OCI-LY3 (cell line): ENCODE data around the gene GPR160.
A peak's percentile ranks its signal among the peaks of the same experiment; 100 is the strongest.

Source experiments
- H2AFZ ChIP-seq: fragments of 200-600, 300-600 bp; shearing (Covaris generic); 2 replicates; pipeline ENCODE4 v1.6.0; 2014; ENCODE audit warnings: antibody characterized with exemption, low read depth, low read length
- H3K27ac ChIP-seq: fragments of 200-600, 300-600 bp; sonication (generic); 2 replicates; pipeline ENCODE4 v1.5.1; 2014; ENCODE audit warnings: mild to moderate bottlenecking, low read length, moderate library complexity, mixed read lengths
- H3K27me3 ChIP-seq: fragments of 200-600, 300-600 bp; sonication (generic); 2 replicates; pipeline ENCODE4 v1.6.1; 2014; ENCODE audit warnings: low read depth, low read length, mixed read lengths
- H3K36me3 ChIP-seq: fragments of 200-600, 300-600 bp; sonication (generic); replicated peaks from 2 replicates; pipeline ENCODE3; 2014; ENCODE audit warnings: low read depth, low read length, mixed read lengths
- H3K4me1 ChIP-seq: fragments of 300-600, 200-600 bp; sonication (generic); 2 replicates; pipeline ENCODE4 v1.6.1; 2014; ENCODE audit warnings: low read length, mixed read lengths
- H3K4me2 ChIP-seq: fragments of 200-600, 300-600 bp; sonication (generic); 2 replicates; pipeline ENCODE4 v1.6.1; 2014; ENCODE audit warnings: low read length, mixed read lengths
- H3K4me3 ChIP-seq: fragments of 300-600, 200-600 bp; sonication (generic); 2 replicates; pipeline ENCODE4 v1.5.1; 2014; ENCODE audit warnings: antibody characterized with exemption, mild to moderate bottlenecking, low read length, moderate library complexity
- H3K79me2 ChIP-seq: fragments of 300-600, 200-600 bp; shearing (Covaris generic); 2 replicates; pipeline ENCODE4 v1.6.1; 2014; ENCODE audit warnings: mild to moderate bottlenecking, low read length, mixed read lengths
- H3K9ac ChIP-seq: fragments of 300-600, 200-600 bp; shearing (Covaris generic); 2 replicates; pipeline ENCODE4 v1.6.0; 2014; ENCODE audit warnings: mild to moderate bottlenecking, low read length, moderate library complexity
- H3K9me3 ChIP-seq: fragments of 200-600, 300-600 bp; shearing (Covaris generic); 2 replicates; pipeline ENCODE4 v1.6.1; 2014; ENCODE audit warnings: low read length, mixed read lengths; ENCODE audit not compliant: insufficient read depth
- H4K20me1 ChIP-seq: fragments of 200-600, 300-600 bp; sonication (generic); 2 replicates; pipeline ENCODE4 v1.6.1; 2016; ENCODE audit warnings: low read length, mixed read lengths; ENCODE audit not compliant: insufficient read depth
- CTCF ChIP-seq: fragments of 200-600, 300-600 bp; sonication (generic); IDR thresholded peaks from 2 replicates; pipeline ENCODE4 v1.5.1; 2014; ENCODE audit warnings: antibody characterized with exemption, low read length, low read depth
- EZH2phosphoT487 ChIP-seq: fragments of 200-600 bp; shearing (Covaris generic); IDR thresholded peaks from 2 replicates; pipeline ENCODE4 v1.6.1; 2018; ENCODE audit warnings: antibody characterized with exemption, mixed run types, low read depth

The GPR160 gene

DNA sequence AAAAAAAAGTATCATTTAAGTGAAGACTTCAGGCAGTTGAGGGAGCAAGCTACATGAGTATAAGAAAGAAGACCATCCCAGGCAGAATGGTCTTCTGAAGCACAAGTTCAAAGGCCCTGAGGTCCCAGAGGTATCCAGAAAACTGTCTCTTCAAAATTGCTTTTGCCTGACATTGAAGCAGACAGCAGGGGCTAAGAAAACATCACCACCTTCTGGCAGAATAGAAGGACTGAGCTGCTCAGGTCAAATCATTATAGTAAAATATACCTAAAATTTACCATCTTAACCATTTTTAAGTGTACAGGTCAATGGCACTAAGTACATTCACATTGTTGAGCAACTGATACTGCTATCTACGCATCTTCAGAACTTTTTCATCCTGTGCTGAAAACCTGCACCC lies 16.4 kb downstream of the GPR160 start:
- TF ChIP-seq EZH2phosphoT487 (no peak), CTCF (peak; percentile 83)
- H3K9ac ChIP-seq: no peak overlapping the region
- H3K4me2 ChIP-seq: no peak overlapping the region

GRCh38 chr3:170055209-170055608 lies 17.4 kb downstream of the GPR160 start:
- H3K9ac ChIP-seq: no peak overlapping the region
- no peak overlapping the region for H3K27ac ChIP-seq
- peak overlapping the region; percentile 57 for H3K4me2 ChIP-seq
- H4K20me1 ChIP-seq: peaks cover 24% of the 10 kb centered on the region; the same call in 1 of the 2 replicates
- no peaks in the 10 kb centered on the region for H3K36me3 ChIP-seq
- H3K4me1 ChIP-seq: peaks cover 41% of the 10 kb centered on the region
- H3K27me3 ChIP-seq: peaks cover 77% of the 10 kb centered on the region
- no peak for TF ChIP-seq CTCF
- TF ChIP-seq EZH2phosphoT487: peak; percentile 71; the same call in 1 of the 2 replicates
- H2AFZ ChIP-seq: no peak overlapping the region
- no peaks in the 10 kb centered on the region for H3K79me2 ChIP-seq
- H3K9me3 ChIP-seq: 0 out of 2 replicates have a peak, but pooled peaks cover 6% of the 10 kb centered on the region
- peak overlapping the region; percentile 60 for H3K4me3 ChIP-seq

More for the DNA sequence above, 16.4 kb downstream of the GPR160 start:
- Histone ChIP-seq H4K20me1 (peaks cover 24% of the 10 kb centered on the region; the same call in 1 of the 2 replicates), H3K27me3 (peaks cover 77% of the 10 kb centered on the region), H3K36me3 (no peaks in the 10 kb centered on the region), H3K79me2 (no peaks in the 10 kb centered on the region), H3K27ac (no peak overlapping the region), H2AFZ (no peak overlapping the region), H3K9me3 (0 out of 2 replicates have a peak, but pooled peaks cover 6% of the 10 kb centered on the region), H3K4me1 (peaks cover 46% of the 10 kb centered on the region), H3K4me3 (no peak overlapping the region)

- Histone ChIP-seq H2AFZ (no peak overlapping the region), H3K4me2 (peak overlapping the region; percentile 57), H3K9me3 (0 out of 2 replicates have a peak, but pooled peaks cover 6% of the 10 kb centered on the region), H3K36me3 (no peaks in the 10 kb centered on the region), H3K9ac (no peak overlapping the region), H3K4me1 (peaks cover 41% of the 10 kb centered on the region), H3K4me3 (peak overlapping the region; percentile 60), H4K20me1 (peaks cover 24% of the 10 kb centered on the region; the same call in 1 of the 2 replicates), H3K27ac (no peak overlapping the region), H3K27me3 (peaks cover 71% of the 10 kb centered on the region), H3K79me2 (no peaks in the 10 kb centered on the region)
- TF ChIP-seq CTCF: no peak
- peak; percentile 98 for TF ChIP-seq EZH2phosphoT487
These were observed 19.1 kb downstream of the GPR160 start for GRCh38 chr3:170056710-170057454.

GRCh38 chr3:170057550-170057949 lies 19.8 kb downstream of the GPR160 start:
- Histone ChIP-seq H3K27ac (no peak overlapping the region), H3K9ac (no peak overlapping the region), H3K9me3 (0 out of 2 replicates have a peak, but pooled peaks cover 1% of the 10 kb centered on the region), H3K36me3 (no peaks in the 10 kb centered on the region), H3K79me2 (no peaks in the 10 kb centered on the region), H3K4me1 (peaks cover 41% of the 10 kb centered on the region), H3K4me2 (peak overlapping the region; percentile 57), H4K20me1 (peaks cover 24% of the 10 kb centered on the region; the same call in 1 of the 2 replicates), H3K27me3 (peaks cover 71% of the 10 kb centered on the region), H2AFZ (no peak overlapping the region), H3K4me3 (peak overlapping the region; percentile 2; the same call in 1 of the 2 replicates)
- TF ChIP-seq EZH2phosphoT487: no peak
- TF ChIP-seq CTCF: no peak
